ENCODE data around the gene NECAB3.
A peak's percentile ranks its signal among the peaks of the same experiment; 100 is the strongest.

The NECAB3 gene

GRCh38 chr20:33676652-33677645 lies 2.7 kb upstream of the NECAB3 start:
- DNase-seq = no peak

GRCh38 chr20:33676121-33676520 lies 1.9 kb upstream of the NECAB3 start:
- DNase-seq = no peak

GRCh38 chr20:33675136-33675959 lies 1.1 kb upstream of the NECAB3 start:
- no peak for DNase-seq

- DNase-seq = peak in 1 of 4 experiments; percentile 64
Observed at GRCh38 chr20:33673410-33674293, 576 bp downstream of the NECAB3 start.

- no peak for DNase-seq
Observed at GRCh38 chr20:33673114-33673409, 1.2 kb downstream of the NECAB3 start.

GRCh38 chr20:33672426-33673113 lies 1.7 kb downstream of the NECAB3 start:
- DNase-seq = no peak

GRCh38 chr20:33671573-33672288 lies 2.5 kb downstream of the NECAB3 start:
- no peak for DNase-seq

GRCh38 chr20:33670715-33671499 lies 3.3 kb downstream of the NECAB3 start:
- no peak for DNase-seq

- no peak for DNase-seq
Observed at GRCh38 chr20:33669873-33670640, 4.2 kb downstream of the NECAB3 start.

- DNase-seq = no peak
Observed at GRCh38 chr20:33669224-33669623, 5.0 kb downstream of the NECAB3 start.

GRCh38 chr20:33668466-33669155 lies 5.6 kb downstream of the NECAB3 start:
- DNase-seq = no peak

- DNase-seq = peak; percentile 78 to 91 (median 83)
Observed at GRCh38 chr20:33667676-33668465, 6.4 kb downstream of the NECAB3 start.

- peak in 1 of 4 experiments; percentile 64 for DNase-seq
Observed at GRCh38 chr20:33667245-33667675, 7.0 kb downstream of the NECAB3 start.

- DNase-seq = peak; percentile 99
Observed at GRCh38 chr20:33666293-33667244, 7.7 kb downstream of the NECAB3 start, which contains the start of gene ACTL10. ACTL10 (plus strand) TSS chr20:33666943; CDS start chr20:33667498, 555 bp downstream.

GRCh38 chr20:33664762-33665144 lies 9.5 kb downstream of the NECAB3 start:
- DNase-seq = no peak

GRCh38 chr20:33664085-33664761 lies 10.0 kb downstream of the NECAB3 start:
- DNase-seq = no peak
